ENCODE data around the gene STK32A.
"Not testable (repeated sequence)": the region's sequence is repeated elsewhere in the genome, so short reads cannot be mapped to it uniquely, and the experiment has no call there.

The STK32A gene

GRCh38 chr5:147223948-147224791, 10.7 kb upstream of the STK32A start:
- no peak overlapping the region for H3K4me3 ChIP-seq (ENCODE audit: low read depth, low read length)
- in situ Hi-C loops (cut with HindIII; ENCODE audit: low sequenced_read_pairs) = no loop called here
- peak; percentile 37 for DNase-seq (ENCODE audit: low read depth)
- TF ChIP-seq CTCF (IDR thresholded peaks at IDR 0.05; ENCODE audit: low read depth, low read length, missing control alignments) = peak; percentile 73

GRCh38 chr5:147225938-147226337, 8.9 kb upstream of the STK32A start:
- no peak overlapping the region for H3K4me3 ChIP-seq (ENCODE audit: low read depth, low read length)
- in situ Hi-C loops (cut with HindIII; ENCODE audit: low sequenced_read_pairs) = no loop called here
- TF ChIP-seq CTCF (IDR thresholded peaks at IDR 0.05; ENCODE audit: low read depth, low read length, missing control alignments) = no peak
- DNase-seq (ENCODE audit: low read depth) = no peak

DNA sequence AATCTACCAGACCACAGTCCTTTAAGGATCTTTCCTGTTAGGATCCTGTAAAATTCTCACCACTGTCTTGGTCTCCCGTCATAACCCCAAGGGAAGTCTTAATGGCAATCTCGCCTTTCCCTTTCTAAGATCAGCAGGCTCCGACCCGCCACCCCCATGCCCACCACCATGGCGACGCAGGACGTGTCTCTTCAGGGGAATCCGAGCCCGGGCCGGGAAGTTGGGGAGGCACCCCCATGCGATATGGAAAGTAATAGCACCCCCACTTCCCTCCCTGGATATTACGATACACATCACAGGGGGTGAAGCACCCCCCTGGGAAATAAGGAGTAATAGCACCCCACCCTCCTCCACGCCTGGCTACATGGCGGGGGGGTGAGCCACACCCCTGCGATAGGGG, 8.3 kb upstream of the STK32A start:
- in situ Hi-C loops (cut with HindIII; ENCODE audit: low sequenced_read_pairs) = no loop called here
- H3K4me3 ChIP-seq (ENCODE audit: low read depth, low read length) = no peak overlapping the region
- no peak for DNase-seq (ENCODE audit: low read depth)
- no peak for TF ChIP-seq CTCF (IDR thresholded peaks at IDR 0.05; ENCODE audit: low read depth, low read length, missing control alignments)

- peak overlapping the region; percentile 62 for H3K4me3 ChIP-seq (ENCODE audit: low read depth, low read length)
- no peak for TF ChIP-seq CTCF (IDR thresholded peaks at IDR 0.05; ENCODE audit: low read depth, low read length, missing control alignments)
- DNase-seq (ENCODE audit: low read depth) = no peak
- in situ Hi-C loops (cut with HindIII; ENCODE audit: low sequenced_read_pairs) = no loop called here
Measured at GRCh38 chr5:147234239-147234824, 494 bp upstream of the STK32A start.

DNA sequence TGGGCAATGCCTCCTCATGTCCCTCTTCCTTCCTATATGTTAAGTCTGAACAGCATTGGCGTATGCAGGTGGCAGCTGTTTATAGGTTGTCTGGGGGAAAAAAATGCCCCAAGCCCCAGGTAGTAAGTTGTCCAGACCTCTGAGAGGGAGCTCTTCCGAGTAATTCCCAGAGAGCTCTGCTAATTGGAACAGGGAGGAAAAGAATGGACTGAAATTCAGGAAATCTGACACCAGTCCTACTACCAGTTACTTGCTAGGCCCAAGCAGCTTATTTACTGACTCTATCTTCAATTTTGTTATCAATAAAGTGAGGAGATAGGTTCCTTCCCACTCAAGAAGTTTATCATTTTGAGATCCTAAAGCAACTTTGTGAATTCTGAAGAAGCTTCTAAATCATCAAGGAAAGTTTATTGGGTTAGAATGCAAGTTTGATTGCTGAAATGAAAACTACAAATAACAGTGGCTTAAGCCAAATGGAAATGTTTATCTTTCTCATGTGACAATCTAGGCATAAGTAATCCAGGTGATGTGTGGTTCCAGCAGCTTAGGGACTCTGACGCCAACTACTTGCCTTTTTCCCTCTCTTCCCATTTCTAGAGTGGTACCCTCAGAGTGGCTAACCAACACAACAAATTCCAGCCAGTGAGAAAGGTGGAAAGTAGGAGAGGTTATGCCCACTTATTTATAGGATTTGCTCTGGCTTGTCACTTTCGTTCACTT, 5.6 kb downstream of the STK32A start:
- in situ Hi-C loops (cut with HindIII; ENCODE audit: low sequenced_read_pairs) = no loop called here
- TF ChIP-seq CTCF (IDR thresholded peaks at IDR 0.05; ENCODE audit: low read depth, low read length, missing control alignments) = no peak
- no peak overlapping the region for H3K4me3 ChIP-seq (ENCODE audit: low read depth, low read length)
- no peak for DNase-seq (ENCODE audit: low read depth)

- in situ Hi-C loops (cut with HindIII; ENCODE audit: low sequenced_read_pairs); DNase-seq (ENCODE audit: low read depth); H3K4me3 ChIP-seq (ENCODE audit: low read depth, low read length): not testable (repeated sequence)
Measured at GRCh38 chr5:147243238-147243637, 8.4 kb downstream of the STK32A start.
